HG03558 (cell line): ENCODE data around the gene PPP3R1.
"Not testable (repeated sequence)": the region's sequence is repeated elsewhere in the genome, so short reads cannot be mapped to it uniquely, and the experiment has no call there.

Source experiments
- ATAC-seq: cut with Tn5 transposase; IDR thresholded peaks from one replicate; pipeline ENCODE4 v1.9.1; 2021; ENCODE audit warnings: moderate number of reproducible peaks; ENCODE audit not compliant: unreplicated experiment; ENCODE audit errors: extremely low read depth

Gene PPP3R1

GRCh38 chr2:68193144-68193543 is 59.2 kb downstream of the PPP3R1 start:
- ATAC-seq: no peak

- ATAC-seq: no peak
Measured at GRCh38 chr2:68190991-68191731, 61.2 kb downstream of the PPP3R1 start.

GRCh38 chr2:68189991-68190784 is 62.1 kb downstream of the PPP3R1 start:
- no peak for ATAC-seq

- ATAC-seq: no peak
Measured at GRCh38 chr2:68188831-68189230, 63.5 kb downstream of the PPP3R1 start.

- ATAC-seq: no peak
Measured at GRCh38 chr2:68187329-68187728, 65.0 kb downstream of the PPP3R1 start.

- no peak for ATAC-seq
Measured at GRCh38 chr2:68185541-68186164, 66.7 kb downstream of the PPP3R1 start.

GRCh38 chr2:68182902-68183301 is 69.4 kb downstream of the PPP3R1 start:
- no peak for ATAC-seq

GRCh38 chr2:68178954-68179627 is 73.2 kb downstream of the PPP3R1 start:
- no peak for ATAC-seq

GRCh38 chr2:68178432-68178831 is 73.9 kb downstream of the PPP3R1 start:
- ATAC-seq: no peak

GRCh38 chr2:68177541-68177940 is 74.8 kb downstream of the PPP3R1 start:
- ATAC-seq: no peak

- ATAC-seq: no peak
Measured at GRCh38 chr2:68176657-68177056, 75.7 kb downstream of the PPP3R1 start.

- ATAC-seq: not testable (repeated sequence)
Measured at GRCh38 chr2:68175210-68175609, 77.1 kb downstream of the PPP3R1 start.

- ATAC-seq: no peak
Measured at GRCh38 chr2:68172990-68173700, 79.2 kb downstream of the PPP3R1 start.

- no peak for ATAC-seq
Measured at GRCh38 chr2:68172521-68172920, 79.8 kb downstream of the PPP3R1 start.

- ATAC-seq: no peak
Measured at GRCh38 chr2:68171684-68172083, 80.6 kb downstream of the PPP3R1 start.

GRCh38 chr2:68171146-68171545 is 81.2 kb downstream of the PPP3R1 start:
- ATAC-seq: no peak

- no peak for ATAC-seq
Measured at GRCh38 chr2:68169308-68169707, 83.0 kb downstream of the PPP3R1 start.

- no peak for ATAC-seq
Measured at GRCh38 chr2:68167186-68167585, 85.1 kb downstream of the PPP3R1 start.

GRCh38 chr2:68163641-68164040 is 88.7 kb downstream of the PPP3R1 start:
- ATAC-seq: no peak

- ATAC-seq: no peak
Measured at GRCh38 chr2:68158134-68158447, 94.2 kb downstream of the PPP3R1 start.
